ENCODE data around the gene INPP4B.
"Not testable (repeated sequence)": the region's sequence is repeated elsewhere in the genome, so short reads cannot be mapped to it uniquely, and the experiment has no call there.

Gene INPP4B

DNA sequence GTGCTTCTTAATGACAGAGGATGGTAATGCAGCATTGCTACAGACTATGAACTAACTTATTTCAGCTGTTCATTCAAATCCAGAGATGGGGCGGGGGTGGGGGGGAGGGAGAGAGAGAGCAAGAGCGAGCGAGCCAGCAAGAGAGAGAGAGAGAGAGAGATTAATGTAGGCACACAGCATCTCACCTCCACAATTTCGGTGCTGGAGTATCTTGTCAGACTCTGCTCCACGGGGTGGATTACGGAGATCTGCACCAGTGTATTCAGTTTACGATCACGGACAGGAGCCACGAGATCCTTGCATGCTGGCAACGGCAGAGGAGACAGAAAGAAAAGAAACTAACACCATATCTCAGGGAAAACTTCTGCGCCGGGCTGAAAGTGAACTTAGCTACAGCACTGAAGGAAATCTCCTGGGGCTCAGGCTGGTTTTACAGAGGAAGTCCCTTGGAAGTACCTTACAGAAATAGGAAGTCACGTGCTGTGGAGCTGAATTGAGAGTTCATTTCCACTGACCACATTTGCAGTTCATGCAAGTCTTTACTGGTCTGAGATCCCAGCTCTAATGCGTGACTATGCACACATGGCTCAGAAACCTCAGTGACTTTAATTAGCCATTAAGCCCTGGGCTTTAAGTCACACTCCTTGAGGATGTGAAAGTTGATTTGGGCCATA lies 440.9 kb downstream of the INPP4B start:
- Histone ChIP-seq H3K4me3 (ENCODE audit: low read depth in 1 of 2, low read length in 2 of 2) (peak overlapping the region; percentile 5 to 73), H3K36me3 (ENCODE audit: insufficient read depth, low read length) (no peaks in the 10 kb centered on the region), H3K27me3 (ENCODE audit: control insufficient read depth in 1 of 2, insufficient read depth in 2 of 2, low read length in 2 of 2) (no peaks in the 10 kb centered on the region), H3K4me1 (ENCODE audit: insufficient read depth, low read length) (peaks cover 13% of the 10 kb centered on the region), H3K9me3 (ENCODE audit: low read length) (no peaks in the 10 kb centered on the region), H3K9ac (ENCODE audit: low read length) (peak overlapping the region; percentile 23), H3K27ac (ENCODE audit: low read depth, low read length) (peak overlapping the region; percentile 39)

DNA sequence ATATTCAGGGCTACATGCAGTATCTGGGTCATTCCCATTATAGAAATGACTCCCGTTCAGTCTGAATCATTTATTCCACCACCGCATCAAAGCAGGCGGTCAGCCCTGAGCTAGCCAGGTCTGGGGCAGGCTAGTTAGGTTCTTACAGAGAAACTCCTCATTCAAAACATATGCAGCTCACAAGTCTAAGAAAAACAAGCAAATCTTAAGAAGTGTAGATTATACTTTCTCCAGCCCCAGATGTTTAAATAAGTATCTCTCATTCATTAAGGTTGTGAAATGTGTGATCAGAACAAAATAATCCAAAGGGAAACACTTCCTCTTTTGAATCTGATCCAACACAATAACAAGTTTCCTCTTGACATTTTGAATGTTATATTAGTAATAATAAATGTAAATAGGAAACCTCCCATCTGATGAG lies 441.9 kb downstream of the INPP4B start:
- peaks cover 13% of the 10 kb centered on the region for H3K4me1 ChIP-seq (ENCODE audit: insufficient read depth, low read length)
- H3K36me3 ChIP-seq (ENCODE audit: insufficient read depth, low read length), result no peaks in the 10 kb centered on the region
- H3K27ac ChIP-seq (ENCODE audit: low read depth, low read length), result no peak overlapping the region
- H3K9me3 ChIP-seq (ENCODE audit: low read length), result no peaks in the 10 kb centered on the region
- no peak overlapping the region for H3K9ac ChIP-seq (ENCODE audit: low read length)
- H3K27me3 ChIP-seq (ENCODE audit: control insufficient read depth in 1 of 2, insufficient read depth in 2 of 2, low read length in 2 of 2), result no peaks in the 10 kb centered on the region
- no peak overlapping the region for H3K4me3 ChIP-seq (ENCODE audit: low read depth in 1 of 2, low read length in 2 of 2)

DNA sequence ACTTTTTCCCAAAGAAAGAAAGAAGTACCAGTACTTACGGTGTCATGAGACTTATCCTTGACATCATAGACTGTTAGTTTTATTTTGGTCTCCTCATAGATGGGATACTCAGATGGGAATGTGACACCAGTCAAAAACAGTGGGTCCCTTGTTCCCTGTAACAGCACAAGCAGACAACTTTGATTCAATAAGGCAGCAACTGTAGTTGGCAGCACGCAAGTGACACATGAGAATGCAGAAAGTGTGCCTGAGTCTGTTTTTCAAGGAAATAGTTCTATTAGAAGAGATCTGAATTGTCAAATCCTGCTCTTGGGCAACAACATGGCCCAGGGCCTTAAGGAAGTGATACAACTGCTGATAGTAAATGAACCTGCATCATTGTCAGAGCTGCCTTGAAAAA lies 443.2 kb downstream of the INPP4B start:
- no peaks in the 10 kb centered on the region for H3K27me3 ChIP-seq (ENCODE audit: control insufficient read depth in 1 of 2, insufficient read depth in 2 of 2, low read length in 2 of 2)
- no peaks in the 10 kb centered on the region for H3K9me3 ChIP-seq (ENCODE audit: low read length)
- no peaks in the 10 kb centered on the region for H3K36me3 ChIP-seq (ENCODE audit: insufficient read depth, low read length)
- no peak overlapping the region for H3K4me3 ChIP-seq (ENCODE audit: low read depth in 1 of 2, low read length in 2 of 2)
- no peak overlapping the region for H3K9ac ChIP-seq (ENCODE audit: low read length)
- H3K27ac ChIP-seq (ENCODE audit: low read depth, low read length), result no peak overlapping the region
- peaks cover 13% of the 10 kb centered on the region for H3K4me1 ChIP-seq (ENCODE audit: insufficient read depth, low read length)

DNA sequence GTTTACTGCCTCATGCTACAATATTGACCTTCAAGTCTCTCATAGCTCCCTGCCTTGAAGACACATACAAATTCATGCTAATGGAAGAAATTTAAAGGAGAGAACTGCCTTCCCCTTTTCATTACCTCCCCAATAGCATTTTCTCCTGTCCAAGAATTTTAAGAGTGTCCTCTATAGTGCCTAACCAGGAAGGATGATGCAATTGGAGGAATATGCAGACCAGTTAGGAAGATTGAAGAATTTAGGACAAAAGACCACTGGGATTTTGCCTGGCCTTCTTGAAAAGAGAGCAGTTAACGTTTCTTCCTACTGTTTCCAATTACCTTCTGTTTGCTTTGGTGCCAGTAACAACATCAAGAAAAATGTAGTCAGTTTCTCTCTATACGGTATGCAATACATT lies 443.9 kb downstream of the INPP4B start:
- Histone ChIP-seq H3K4me1 (ENCODE audit: insufficient read depth, low read length) (peaks cover 13% of the 10 kb centered on the region), H3K9me3 (ENCODE audit: low read length) (no peaks in the 10 kb centered on the region), H3K27ac (ENCODE audit: low read depth, low read length) (no peak overlapping the region), H3K9ac (ENCODE audit: low read length) (no peak overlapping the region), H3K27me3 (ENCODE audit: control insufficient read depth in 1 of 2, insufficient read depth in 2 of 2, low read length in 2 of 2) (no peaks in the 10 kb centered on the region), H3K4me3 (ENCODE audit: low read depth in 1 of 2, low read length in 2 of 2) (no peak overlapping the region), H3K36me3 (ENCODE audit: insufficient read depth, low read length) (no peaks in the 10 kb centered on the region)

DNA sequence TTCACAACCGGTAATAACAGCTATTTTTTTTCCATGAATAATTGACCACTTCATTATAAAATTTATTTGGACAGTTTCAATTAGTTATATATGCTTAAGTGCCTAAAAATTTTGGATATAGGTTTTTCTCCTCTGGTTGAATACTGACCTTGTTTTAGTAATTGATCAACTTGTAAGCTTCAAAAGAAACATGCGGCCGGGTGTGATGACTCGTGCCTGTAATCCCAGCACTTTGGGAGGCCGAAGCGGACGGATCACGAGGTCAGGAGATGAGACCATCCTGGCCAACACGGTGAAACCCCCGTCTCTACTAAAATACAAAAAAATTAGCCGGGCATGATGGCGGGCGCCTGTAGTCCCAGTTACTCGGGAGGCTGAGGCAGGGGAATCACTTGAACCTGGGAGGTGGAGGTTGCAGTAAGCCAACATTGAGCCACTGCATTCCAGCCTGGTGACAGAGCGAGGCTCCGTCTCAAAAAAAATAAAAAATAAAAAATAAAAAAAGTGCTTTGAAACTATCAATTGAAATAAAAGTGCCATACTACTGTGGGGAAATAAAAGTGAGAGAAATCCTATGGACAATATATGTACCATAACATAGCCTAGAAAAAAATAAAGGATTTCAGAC lies 448.6 kb downstream of the INPP4B start:
- not testable (repeated sequence) for H3K4me1 ChIP-seq (ENCODE audit: insufficient read depth, low read length); H3K36me3 ChIP-seq (ENCODE audit: insufficient read depth, low read length); H3K9me3 ChIP-seq (ENCODE audit: low read length)

DNA sequence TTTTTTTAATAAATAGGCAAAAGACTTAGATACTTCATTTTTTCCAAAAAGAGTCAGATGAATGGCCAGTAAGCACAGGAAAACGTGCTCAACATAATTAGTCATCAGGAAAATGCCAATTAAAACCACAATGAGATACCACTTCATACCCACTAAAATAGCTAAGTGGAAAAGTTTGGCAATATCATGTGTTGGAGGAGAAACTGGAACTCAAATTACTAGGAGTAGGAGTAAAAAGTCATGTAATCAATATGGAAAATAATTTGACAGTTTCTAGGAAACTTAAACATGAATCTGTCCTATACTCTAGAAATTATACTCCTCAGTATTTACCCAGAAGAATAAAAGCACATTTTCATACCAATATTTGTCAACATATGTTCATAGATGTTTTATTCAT lies 449.8 kb downstream of the INPP4B start:
- no peak overlapping the region for H3K27ac ChIP-seq (ENCODE audit: low read depth, low read length)
- H3K27me3 ChIP-seq (ENCODE audit: control insufficient read depth in 1 of 2, insufficient read depth in 2 of 2, low read length in 2 of 2), result no peaks in the 10 kb centered on the region
- H3K4me3 ChIP-seq (ENCODE audit: low read depth in 1 of 2, low read length in 2 of 2), result no peak overlapping the region
- H3K9me3 ChIP-seq (ENCODE audit: low read length), result no peaks in the 10 kb centered on the region
- no peak overlapping the region for H3K9ac ChIP-seq (ENCODE audit: low read length)
- no peaks in the 10 kb centered on the region for H3K4me1 ChIP-seq (ENCODE audit: insufficient read depth, low read length)
- H3K36me3 ChIP-seq (ENCODE audit: insufficient read depth, low read length), result no peaks in the 10 kb centered on the region

More for the DNA sequence above, 448.6 kb downstream of the INPP4B start:
- H3K9ac ChIP-seq (ENCODE audit: low read length); H3K4me3 ChIP-seq (ENCODE audit: low read depth in 1 of 2, low read length in 2 of 2); H3K27me3 ChIP-seq (ENCODE audit: control insufficient read depth in 1 of 2, insufficient read depth in 2 of 2, low read length in 2 of 2); H3K27ac ChIP-seq (ENCODE audit: low read depth, low read length): not testable (repeated sequence)

DNA sequence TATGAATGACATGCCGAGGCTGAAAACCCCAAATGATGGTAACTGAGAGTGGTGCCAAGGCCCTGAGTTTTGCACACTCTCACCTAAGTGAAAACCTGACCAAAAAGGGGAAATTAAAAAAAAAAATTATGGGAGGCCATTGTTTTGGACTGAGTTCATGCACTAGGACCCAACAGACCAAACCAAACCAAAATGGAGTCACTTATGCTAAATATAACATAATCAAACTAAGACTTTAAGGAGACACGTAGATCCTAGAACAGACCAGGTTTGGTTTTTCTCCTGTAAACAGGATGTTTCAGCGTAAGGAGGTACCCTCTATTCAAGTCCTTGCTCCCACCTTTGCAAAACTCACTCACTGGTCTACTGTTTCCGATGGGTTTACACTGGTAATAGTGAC lies 453.0 kb downstream of the INPP4B start:
- H3K4me1 ChIP-seq (ENCODE audit: insufficient read depth, low read length), result no peaks in the 10 kb centered on the region
- H3K9ac ChIP-seq (ENCODE audit: low read length), result no peak overlapping the region
- no peak overlapping the region for H3K27ac ChIP-seq (ENCODE audit: low read depth, low read length)
- H3K27me3 ChIP-seq (ENCODE audit: control insufficient read depth in 1 of 2, insufficient read depth in 2 of 2, low read length in 2 of 2), result no peaks in the 10 kb centered on the region
- no peaks in the 10 kb centered on the region for H3K9me3 ChIP-seq (ENCODE audit: low read length)
- no peak overlapping the region for H3K4me3 ChIP-seq (ENCODE audit: low read depth in 1 of 2, low read length in 2 of 2)
- H3K36me3 ChIP-seq (ENCODE audit: insufficient read depth, low read length), result no peaks in the 10 kb centered on the region

DNA sequence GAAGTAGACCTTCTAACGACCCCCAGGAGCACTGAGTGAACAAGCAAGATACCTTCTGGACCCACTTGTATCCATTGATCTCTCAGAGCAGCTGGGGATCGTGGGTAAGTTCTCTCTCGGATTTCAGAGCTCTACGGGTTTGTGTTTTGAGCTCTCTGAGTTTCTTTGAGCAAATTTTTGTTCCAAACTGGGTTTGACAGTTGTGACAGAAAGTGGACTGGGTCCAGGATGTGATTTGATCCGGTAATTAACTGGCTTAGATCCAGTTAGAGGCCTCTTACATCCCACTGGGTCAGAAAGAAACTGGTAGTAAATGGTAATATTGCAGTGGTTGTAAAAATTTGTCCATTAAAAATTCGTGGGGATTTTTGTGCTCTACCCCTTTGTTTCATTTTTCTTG lies 459.2 kb downstream of the INPP4B start:
- no peak overlapping the region for H3K27ac ChIP-seq (ENCODE audit: low read depth, low read length)
- no peaks in the 10 kb centered on the region for H3K27me3 ChIP-seq (ENCODE audit: control insufficient read depth in 1 of 2, insufficient read depth in 2 of 2, low read length in 2 of 2)

DNA sequence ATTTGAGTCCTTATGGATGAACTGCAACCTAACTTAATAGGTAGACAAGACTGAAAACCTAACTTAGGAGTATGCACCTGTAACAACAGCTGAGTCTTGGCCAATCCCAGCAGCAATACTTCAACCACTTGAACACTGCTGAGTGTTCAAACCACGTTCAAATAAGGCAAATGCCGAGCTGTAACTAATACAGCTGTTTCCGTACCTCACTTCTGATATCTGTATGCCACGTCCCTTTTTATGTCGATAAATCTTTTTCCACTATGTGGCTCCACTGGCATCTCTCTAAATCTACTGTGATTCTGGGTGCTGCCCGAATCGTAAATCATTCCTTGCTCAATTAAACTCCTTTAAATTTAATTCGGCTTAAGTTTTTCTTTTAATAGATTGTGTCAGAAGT lies 459.7 kb downstream of the INPP4B start:
- Histone ChIP-seq H3K9me3 (ENCODE audit: low read length) (no peaks in the 10 kb centered on the region), H3K9ac (ENCODE audit: low read length) (no peak overlapping the region), H3K27ac (ENCODE audit: low read depth, low read length) (no peak overlapping the region), H3K4me1 (ENCODE audit: insufficient read depth, low read length) (no peaks in the 10 kb centered on the region), H3K36me3 (ENCODE audit: insufficient read depth, low read length) (no peaks in the 10 kb centered on the region), H3K4me3 (ENCODE audit: low read depth in 1 of 2, low read length in 2 of 2) (no peak overlapping the region), H3K27me3 (ENCODE audit: control insufficient read depth in 1 of 2, insufficient read depth in 2 of 2, low read length in 2 of 2) (no peaks in the 10 kb centered on the region)

More for the DNA sequence above, 459.2 kb downstream of the INPP4B start:
- no peak overlapping the region for H3K9ac ChIP-seq (ENCODE audit: low read length)
- no peaks in the 10 kb centered on the region for H3K4me1 ChIP-seq (ENCODE audit: insufficient read depth, low read length)
- H3K9me3 ChIP-seq (ENCODE audit: low read length), result no peaks in the 10 kb centered on the region
- H3K4me3 ChIP-seq (ENCODE audit: low read depth in 1 of 2, low read length in 2 of 2), result no peak overlapping the region
- H3K36me3 ChIP-seq (ENCODE audit: insufficient read depth, low read length), result no peaks in the 10 kb centered on the region

DNA sequence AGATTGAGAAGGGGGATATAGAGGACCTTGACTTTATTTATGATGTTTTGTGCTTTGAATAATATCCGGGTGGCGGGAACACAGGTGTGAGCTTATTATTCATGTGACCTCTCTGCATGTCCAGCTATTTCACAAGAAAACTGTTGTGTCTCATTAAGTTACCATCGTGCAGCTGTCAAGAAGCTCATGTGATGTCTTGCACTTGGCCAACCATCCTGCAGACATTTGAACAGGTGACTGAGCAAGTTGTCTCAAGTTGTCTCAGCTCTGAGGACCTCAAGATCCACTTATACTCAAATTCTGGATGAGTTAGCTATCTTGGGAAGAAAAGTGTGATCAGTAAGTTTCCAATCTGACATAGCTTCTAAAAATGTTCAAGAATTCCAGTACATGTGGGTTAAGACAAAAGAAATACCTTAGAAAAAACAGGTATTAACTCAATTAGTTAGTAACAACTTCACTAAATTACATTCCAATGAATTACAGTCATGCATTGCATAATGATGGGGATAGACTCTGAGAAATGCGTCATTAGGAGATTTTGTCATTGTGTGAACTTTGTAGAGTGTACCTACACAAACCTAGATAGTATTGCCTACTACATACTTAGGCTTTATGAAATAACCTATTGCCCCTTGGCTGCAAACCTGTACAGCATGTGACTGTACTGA lies 462.2 kb downstream of the INPP4B start:
- peaks cover 11% of the 10 kb centered on the region for H3K4me1 ChIP-seq (ENCODE audit: insufficient read depth, low read length)
- H3K27me3 ChIP-seq (ENCODE audit: control insufficient read depth in 1 of 2, insufficient read depth in 2 of 2, low read length in 2 of 2), result no peaks in the 10 kb centered on the region
- no peaks in the 10 kb centered on the region for H3K9me3 ChIP-seq (ENCODE audit: low read length)
- H3K27ac ChIP-seq (ENCODE audit: low read depth, low read length), result no peak overlapping the region
- H3K4me3 ChIP-seq (ENCODE audit: low read depth in 1 of 2, low read length in 2 of 2), result no peak overlapping the region
- no peaks in the 10 kb centered on the region for H3K36me3 ChIP-seq (ENCODE audit: insufficient read depth, low read length)
- no peak overlapping the region for H3K9ac ChIP-seq (ENCODE audit: low read length)

DNA sequence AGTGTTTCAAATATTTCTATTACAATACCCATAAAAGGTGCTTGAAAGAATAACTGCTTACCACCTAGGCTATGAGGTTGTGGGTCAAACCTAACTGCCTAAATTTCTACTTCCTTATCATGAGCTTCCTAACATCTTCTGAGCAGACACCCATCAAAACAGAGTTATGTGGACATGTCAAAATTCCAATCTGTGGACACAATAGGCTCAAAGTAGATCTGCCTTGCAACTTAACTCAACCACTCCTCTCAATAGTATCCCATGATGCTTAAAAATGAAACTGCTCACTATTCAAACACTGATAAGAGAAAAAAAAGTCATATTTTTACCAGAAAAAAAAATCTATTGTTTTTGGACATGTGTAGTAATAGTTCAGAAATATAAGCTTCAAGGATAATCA lies 462.7 kb downstream of the INPP4B start:
- Histone ChIP-seq H3K9ac (ENCODE audit: low read length) (no peak overlapping the region), H3K27ac (ENCODE audit: low read depth, low read length) (no peak overlapping the region), H3K4me3 (ENCODE audit: low read depth in 1 of 2, low read length in 2 of 2) (no peak overlapping the region), H3K36me3 (ENCODE audit: insufficient read depth, low read length) (no peaks in the 10 kb centered on the region), H3K27me3 (ENCODE audit: control insufficient read depth in 1 of 2, insufficient read depth in 2 of 2, low read length in 2 of 2) (no peaks in the 10 kb centered on the region), H3K9me3 (ENCODE audit: low read length) (no peaks in the 10 kb centered on the region), H3K4me1 (ENCODE audit: insufficient read depth, low read length) (peaks cover 14% of the 10 kb centered on the region)
